WTC11 (cell line): Measurements from ENCODE around the gene SNAPC5. TPM values are rescaled to one million over a fixed set of nuclear protein-coding genes. Genes with fewer than 3 reads are reported as not detected.

Source experiments
- ATAC-seq: fragments of 200-7000 bp; cut with Tn5 transposase; 2 replicates; pipeline ENCODE4 v1.10.0; 2021; ENCODE audit warnings: mild to moderate bottlenecking, moderate library complexity
- CTCF ChIA-PET: fragments of 300-600 bp; sonication (Branson Sonifier 250); formaldehyde crosslinking; loops from one replicate; lab custom pipeline; 2021; ENCODE audit warnings: antibody characterized with exemption; lab: Charles Lee
- POLR2A ChIA-PET: fragments of 350-600 bp; sonication (Branson Sonifier 250); formaldehyde crosslinking; loops from one replicate; lab custom pipeline; 2021; ENCODE audit warnings: antibody characterized with exemption; lab: Charles Lee
- DNase-seq: peaks from one replicate; pipeline ENCODE4 v3.0.0; 2021; ENCODE audit warnings: low spot score
- H3K27ac Mint-ChIP-seq: 2 replicates; pipeline ENCODE4 v1.8.0; 2021; ENCODE audit warnings: mixed read lengths
- H3K27me3 Mint-ChIP-seq: 2 replicates; pipeline ENCODE4 v1.8.0; 2021; ENCODE audit warnings: low read depth, mild to moderate bottlenecking, moderate library complexity, mixed read lengths
- H3K36me3 Mint-ChIP-seq: 2 replicates; pipeline ENCODE4 v1.8.0; 2021; ENCODE audit warnings: mixed read lengths
- H3K4me1 Mint-ChIP-seq: 2 replicates; pipeline ENCODE4 v1.8.0; 2022; ENCODE audit warnings: mixed read lengths
- H3K4me3 Mint-ChIP-seq: 2 replicates; pipeline ENCODE4 v1.8.0; 2021; ENCODE audit warnings: mild to moderate bottlenecking, moderate library complexity, mixed read lengths
- H3K9me3 Mint-ChIP-seq: 2 replicates; pipeline ENCODE4 v1.8.0; 2021; ENCODE audit warnings: mixed read lengths
- CREB1 ChIP-seq: sonication (generic); formaldehyde crosslinking; IDR thresholded peaks from 2 replicates; pipeline ENCODE4 v1.8.0; 2023; ENCODE audit warnings: mild to moderate bottlenecking, missing genetic modification reagents
- CREM ChIP-seq: sonication (generic); formaldehyde crosslinking; IDR thresholded peaks from 2 replicates; pipeline ENCODE4 v1.8.1; 2022; ENCODE audit warnings: mild to moderate bottlenecking, missing genetic modification reagents, moderate library complexity
- EMX1 ChIP-seq: fragments of 250-450 bp; sonication (Bioruptor Pico); IDR thresholded peaks from 2 replicates; pipeline ENCODE4 v1.8.0; 2021; ENCODE audit warnings: mild to moderate bottlenecking
- HMGA2 ChIP-seq: fragments of 250-450 bp; sonication (Bioruptor Pico); IDR thresholded peaks from 2 replicates; pipeline ENCODE4 v1.4.0; 2021; ENCODE audit warnings: mild to moderate bottlenecking, moderate library complexity
- MYBL2 ChIP-seq: sonication (generic); formaldehyde crosslinking; IDR thresholded peaks from 2 replicates; pipeline ENCODE4 v1.8.1; 2023; ENCODE audit warnings: mild to moderate bottlenecking, moderate library complexity, missing genetic modification reagents
- NFYB ChIP-seq: sonication (generic); formaldehyde crosslinking; conservative IDR thresholded peaks from 2 replicates; pipeline ENCODE4 v1.8.0; 2022; ENCODE audit warnings: low read depth, missing genetic modification reagents
- NR3C1 ChIP-seq: sonication (generic); formaldehyde crosslinking; conservative IDR thresholded peaks from 2 replicates; pipeline ENCODE4 v1.8.1; 2023; ENCODE audit warnings: low read depth, mild to moderate bottlenecking, missing genetic modification reagents
- PRRX2 ChIP-seq: fragments of 250-450 bp; sonication (Bioruptor Pico); IDR thresholded peaks from 2 replicates; pipeline ENCODE4 v1.8.0; 2021; ENCODE audit warnings: mild to moderate bottlenecking
- SOX15 ChIP-seq: fragments of 250-450 bp; sonication (Bioruptor Pico); IDR thresholded peaks from 2 replicates; pipeline ENCODE4 v1.9.0; 2021; ENCODE audit warnings: mild to moderate bottlenecking
- SP1 ChIP-seq: sonication (generic); formaldehyde crosslinking; conservative IDR thresholded peaks from 2 replicates; pipeline ENCODE4 v1.8.1; 2022; ENCODE audit warnings: missing genetic modification reagents
- TEAD4 ChIP-seq: sonication (generic); formaldehyde crosslinking; IDR thresholded peaks from 2 replicates; pipeline ENCODE4 v1.8.0; 2022; ENCODE audit warnings: mild to moderate bottlenecking, missing genetic modification reagents
- TP53 ChIP-seq: sonication (generic); formaldehyde crosslinking; IDR thresholded peaks from 2 replicates; pipeline ENCODE4 v1.8.1; 2023; ENCODE audit warnings: mild to moderate bottlenecking, missing genetic modification reagents
- ZNF121 ChIP-seq: sonication (generic); formaldehyde crosslinking; IDR thresholded peaks from 2 replicates; pipeline ENCODE4 v1.8.0; 2023; ENCODE audit warnings: missing genetic modification reagents
- ZNF219 ChIP-seq: sonication (generic); formaldehyde crosslinking; IDR thresholded peaks from 2 replicates; pipeline ENCODE4 v1.8.0; 2023; ENCODE audit warnings: missing genetic modification reagents, mild to moderate bottlenecking, borderline replicate concordance
- ZNF263 ChIP-seq: sonication (generic); formaldehyde crosslinking; IDR thresholded peaks from 2 replicates; pipeline ENCODE4 v1.8.1; 2022; ENCODE audit warnings: low read depth, mild to moderate bottlenecking, moderate library complexity, missing genetic modification reagents
- ZNF423 ChIP-seq: fragments of 250-450 bp; sonication (Bioruptor Pico); IDR thresholded peaks from 2 replicates; pipeline ENCODE4 v2.1.2; 2022; ENCODE audit warnings: mild to moderate bottlenecking, moderate library complexity
- total RNA-seq: library from RNA; stranded (reverse); gene quantifications from 3 replicates; pipeline ENCODE4 v1.2.3, GENCODE V29; 2021
- TF ChIP-seq, protein P1 (sequence below): sonication (generic); formaldehyde crosslinking; IDR thresholded peaks from 2 replicates; pipeline ENCODE4 v1.8.0; 2022; ENCODE audit warnings: mild to moderate bottlenecking, missing genetic modification reagents
- TF ChIP-seq, protein P2 (sequence below): sonication (generic); formaldehyde crosslinking; IDR thresholded peaks from 2 replicates; pipeline ENCODE4 v1.8.1; 2022; ENCODE audit warnings: low read depth, mild to moderate bottlenecking, moderate library complexity, missing genetic modification reagents, borderline replicate concordance
- TF ChIP-seq, protein P3 (sequence below): sonication (generic); formaldehyde crosslinking; IDR thresholded peaks from 2 replicates; pipeline ENCODE4 v1.8.1; 2022; ENCODE audit warnings: missing genetic modification reagents, borderline replicate concordance
- TF ChIP-seq, protein P4 (sequence below): sonication (generic); formaldehyde crosslinking; IDR thresholded peaks from 2 replicates; pipeline ENCODE4 v1.8.1; 2022; ENCODE audit warnings: low read depth, missing genetic modification reagents, borderline replicate concordance
- TF ChIP-seq, protein P5 (sequence below): sonication (generic); formaldehyde crosslinking; IDR thresholded peaks from 2 replicates; pipeline ENCODE4 v1.8.1; 2023; ENCODE audit warnings: mild to moderate bottlenecking, missing genetic modification reagents
- TF ChIP-seq, protein P6 (sequence below): sonication (generic); formaldehyde crosslinking; IDR thresholded peaks from 2 replicates; pipeline ENCODE4 v1.8.1; 2022; ENCODE audit warnings: mild to moderate bottlenecking, missing genetic modification reagents, moderate library complexity, borderline replicate concordance

Gene SNAPC5
- total RNA-seq, 1 experiment from 2014 or later = 21.1 TPM

DNA sequence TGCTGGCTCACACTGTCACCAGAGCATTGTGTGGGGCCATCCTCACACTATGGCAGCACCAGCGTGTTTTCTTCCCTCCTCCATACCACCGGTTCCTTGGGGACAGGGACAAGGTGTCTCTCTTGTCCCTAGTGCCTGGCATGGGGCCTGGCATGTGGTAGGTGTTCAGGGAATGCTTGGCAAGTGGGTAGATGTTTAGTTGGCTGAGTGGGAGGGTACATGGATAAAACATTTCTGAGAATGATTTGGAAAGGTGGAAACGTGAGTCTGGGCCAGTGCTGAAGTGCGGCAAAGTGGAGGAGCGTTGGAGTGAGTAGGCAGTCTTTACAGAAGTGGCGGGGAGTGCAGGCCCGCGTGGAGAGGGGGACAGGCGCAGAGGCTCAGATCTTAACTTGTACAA lies 15.0 kb downstream of the SNAPC5 start:
- POLR2A ChIA-PET = no interaction called here
- Mint-ChIP-seq H3K4me3 (no peak overlapping the region), H3K27ac (peak overlapping the region; percentile 12), H3K27me3 (no peaks in the 10 kb centered on the region), H3K36me3 (peaks cover 46% of the 10 kb centered on the region), H3K9me3 (no peaks in the 10 kb centered on the region), H3K4me1 (peaks cover 5% of the 10 kb centered on the region)
- CTCF ChIA-PET = no interaction called here
- TF ChIP-seq, protein P1, sequence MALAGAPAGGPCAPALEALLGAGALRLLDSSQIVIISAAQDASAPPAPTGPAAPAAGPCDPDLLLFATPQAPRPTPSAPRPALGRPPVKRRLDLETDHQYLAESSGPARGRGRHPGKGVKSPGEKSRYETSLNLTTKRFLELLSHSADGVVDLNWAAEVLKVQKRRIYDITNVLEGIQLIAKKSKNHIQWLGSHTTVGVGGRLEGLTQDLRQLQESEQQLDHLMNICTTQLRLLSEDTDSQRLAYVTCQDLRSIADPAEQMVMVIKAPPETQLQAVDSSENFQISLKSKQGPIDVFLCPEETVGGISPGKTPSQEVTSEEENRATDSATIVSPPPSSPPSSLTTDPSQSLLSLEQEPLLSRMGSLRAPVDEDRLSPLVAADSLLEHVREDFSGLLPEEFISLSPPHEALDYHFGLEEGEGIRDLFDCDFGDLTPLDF (CRISPR knock-in tag) = no peak
- TF ChIP-seq, protein P2, sequence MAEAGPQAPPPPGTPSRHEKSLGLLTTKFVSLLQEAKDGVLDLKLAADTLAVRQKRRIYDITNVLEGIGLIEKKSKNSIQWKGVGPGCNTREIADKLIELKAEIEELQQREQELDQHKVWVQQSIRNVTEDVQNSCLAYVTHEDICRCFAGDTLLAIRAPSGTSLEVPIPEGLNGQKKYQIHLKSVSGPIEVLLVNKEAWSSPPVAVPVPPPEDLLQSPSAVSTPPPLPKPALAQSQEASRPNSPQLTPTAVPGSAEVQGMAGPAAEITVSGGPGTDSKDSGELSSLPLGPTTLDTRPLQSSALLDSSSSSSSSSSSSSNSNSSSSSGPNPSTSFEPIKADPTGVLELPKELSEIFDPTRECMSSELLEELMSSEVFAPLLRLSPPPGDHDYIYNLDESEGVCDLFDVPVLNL = no peak
- TF ChIP-seq NR3C1 (CRISPR knock-in tag) = no peak
- TF ChIP-seq SP1 (CRISPR knock-in tag) = no peak
- no peak for TF ChIP-seq ZNF263 (CRISPR knock-in tag)
- no peak for ATAC-seq
- no peak for DNase-seq

DNA sequence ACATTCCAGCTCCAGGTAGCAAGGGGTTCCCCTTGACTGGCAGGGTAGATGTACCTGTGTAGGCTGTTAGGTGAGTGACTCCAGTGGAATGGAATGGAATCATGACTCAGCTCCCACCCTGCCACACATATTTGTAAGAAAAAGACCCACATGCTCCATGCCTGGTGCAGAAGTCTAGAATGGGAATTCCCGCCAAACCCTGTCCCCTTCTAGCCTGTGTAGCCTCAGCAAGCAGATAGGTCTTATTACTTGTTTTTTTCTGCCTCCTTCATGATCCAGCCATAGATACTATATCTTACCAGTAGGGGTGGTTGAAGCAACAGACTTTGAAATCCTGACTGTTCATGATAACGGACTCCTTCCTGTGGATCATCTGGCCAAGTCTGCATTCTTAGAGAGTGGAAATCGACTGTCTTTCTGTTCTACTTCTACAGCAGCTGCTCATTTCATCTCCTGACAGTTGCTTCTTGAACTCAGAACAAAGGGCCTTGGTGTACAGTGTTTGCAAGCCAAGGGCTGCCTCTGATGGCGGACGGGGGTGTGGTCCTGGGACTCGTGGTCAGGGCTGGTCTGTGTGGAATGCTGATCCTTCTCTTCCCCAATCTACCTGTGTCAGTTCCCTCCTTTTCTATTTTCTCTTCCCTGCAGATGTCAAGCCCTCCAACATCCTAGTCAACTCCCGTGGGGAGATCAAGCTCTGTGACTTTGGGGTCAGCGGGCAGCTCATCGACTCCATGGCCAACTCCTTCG lies 16.3 kb downstream of the SNAPC5 start:
- TF ChIP-seq PRRX2 = no peak
- TF ChIP-seq TP53 (CRISPR knock-in tag) = no peak
- no peak for TF ChIP-seq ZNF423
- TF ChIP-seq, protein P3, sequence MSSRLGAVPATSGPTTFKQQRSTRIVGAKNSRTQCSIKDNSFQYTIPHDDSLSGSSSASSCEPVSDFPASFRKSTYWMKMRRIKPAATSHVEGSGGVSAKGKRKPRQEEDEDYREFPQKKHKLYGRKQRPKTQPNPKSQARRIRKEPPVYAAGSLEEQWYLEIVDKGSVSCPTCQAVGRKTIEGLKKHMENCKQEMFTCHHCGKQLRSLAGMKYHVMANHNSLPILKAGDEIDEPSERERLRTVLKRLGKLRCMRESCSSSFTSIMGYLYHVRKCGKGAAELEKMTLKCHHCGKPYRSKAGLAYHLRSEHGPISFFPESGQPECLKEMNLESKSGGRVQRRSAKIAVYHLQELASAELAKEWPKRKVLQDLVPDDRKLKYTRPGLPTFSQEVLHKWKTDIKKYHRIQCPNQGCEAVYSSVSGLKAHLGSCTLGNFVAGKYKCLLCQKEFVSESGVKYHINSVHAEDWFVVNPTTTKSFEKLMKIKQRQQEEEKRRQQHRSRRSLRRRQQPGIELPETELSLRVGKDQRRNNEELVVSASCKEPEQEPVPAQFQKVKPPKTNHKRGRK = no peak
- no peak for TF ChIP-seq CREM
- TF ChIP-seq, protein P4, sequence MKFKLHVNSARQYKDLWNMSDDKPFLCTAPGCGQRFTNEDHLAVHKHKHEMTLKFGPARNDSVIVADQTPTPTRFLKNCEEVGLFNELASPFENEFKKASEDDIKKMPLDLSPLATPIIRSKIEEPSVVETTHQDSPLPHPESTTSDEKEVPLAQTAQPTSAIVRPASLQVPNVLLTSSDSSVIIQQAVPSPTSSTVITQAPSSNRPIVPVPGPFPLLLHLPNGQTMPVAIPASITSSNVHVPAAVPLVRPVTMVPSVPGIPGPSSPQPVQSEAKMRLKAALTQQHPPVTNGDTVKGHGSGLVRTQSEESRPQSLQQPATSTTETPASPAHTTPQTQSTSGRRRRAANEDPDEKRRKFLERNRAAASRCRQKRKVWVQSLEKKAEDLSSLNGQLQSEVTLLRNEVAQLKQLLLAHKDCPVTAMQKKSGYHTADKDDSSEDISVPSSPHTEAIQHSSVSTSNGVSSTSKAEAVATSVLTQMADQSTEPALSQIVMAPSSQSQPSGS (CRISPR knock-in tag) = no peak
- TF ChIP-seq, all 79 proteins: peak for 0
- no peak for DNase-seq
- peak overlapping the region; percentile 29; the same call in 1 of the 2 replicates for H3K27ac Mint-ChIP-seq
- no peaks in the 10 kb centered on the region for H3K9me3 Mint-ChIP-seq
- H3K27me3 Mint-ChIP-seq = no peaks in the 10 kb centered on the region
- H3K4me3 Mint-ChIP-seq = no peak overlapping the region
- H3K4me1 Mint-ChIP-seq = peaks cover 16% of the 10 kb centered on the region
- POLR2A ChIA-PET = no interaction called here
- CTCF ChIA-PET = interaction anchor here (1.2 kb wide), 1 partner anchor 17 kb away, joined by 3 read pairs; no protein-coding TSS in a partner anchor
- peaks cover 38% of the 10 kb centered on the region for H3K36me3 Mint-ChIP-seq
- ATAC-seq = no peak

DNA sequence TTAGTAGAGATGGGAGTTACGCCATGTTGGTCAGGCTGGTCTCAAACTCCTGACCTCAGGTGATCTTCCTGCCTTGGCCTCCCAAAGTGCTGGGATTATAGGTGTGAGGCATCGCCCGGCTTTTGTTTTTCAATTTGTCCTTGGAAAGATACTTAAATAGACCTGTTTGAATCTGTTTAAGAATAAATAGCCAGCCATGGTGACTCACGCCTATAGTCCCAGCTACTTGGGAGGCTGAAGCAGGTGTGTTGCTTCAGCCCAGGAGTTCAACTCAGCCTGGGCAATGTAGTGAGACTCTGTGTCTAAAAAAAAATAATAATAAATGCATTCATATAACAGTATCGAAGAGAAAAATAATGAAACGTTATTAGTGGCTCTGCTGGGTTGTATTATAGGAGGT lies 17.3 kb downstream of the SNAPC5 start:
- TF ChIP-seq ZNF219 = no peak
- TF ChIP-seq CREM = no peak
- no peak for TF ChIP-seq TEAD4 (CRISPR knock-in tag)
- no peak for TF ChIP-seq NFYB (CRISPR knock-in tag)
- no peak for TF ChIP-seq EMX1 (CRISPR knock-in tag)
- no peak for TF ChIP-seq ZNF121 (CRISPR knock-in tag)
- no peak for TF ChIP-seq NR3C1 (CRISPR knock-in tag)
- no peak for TF ChIP-seq MYBL2 (CRISPR knock-in tag)
- TF ChIP-seq, protein P5, sequence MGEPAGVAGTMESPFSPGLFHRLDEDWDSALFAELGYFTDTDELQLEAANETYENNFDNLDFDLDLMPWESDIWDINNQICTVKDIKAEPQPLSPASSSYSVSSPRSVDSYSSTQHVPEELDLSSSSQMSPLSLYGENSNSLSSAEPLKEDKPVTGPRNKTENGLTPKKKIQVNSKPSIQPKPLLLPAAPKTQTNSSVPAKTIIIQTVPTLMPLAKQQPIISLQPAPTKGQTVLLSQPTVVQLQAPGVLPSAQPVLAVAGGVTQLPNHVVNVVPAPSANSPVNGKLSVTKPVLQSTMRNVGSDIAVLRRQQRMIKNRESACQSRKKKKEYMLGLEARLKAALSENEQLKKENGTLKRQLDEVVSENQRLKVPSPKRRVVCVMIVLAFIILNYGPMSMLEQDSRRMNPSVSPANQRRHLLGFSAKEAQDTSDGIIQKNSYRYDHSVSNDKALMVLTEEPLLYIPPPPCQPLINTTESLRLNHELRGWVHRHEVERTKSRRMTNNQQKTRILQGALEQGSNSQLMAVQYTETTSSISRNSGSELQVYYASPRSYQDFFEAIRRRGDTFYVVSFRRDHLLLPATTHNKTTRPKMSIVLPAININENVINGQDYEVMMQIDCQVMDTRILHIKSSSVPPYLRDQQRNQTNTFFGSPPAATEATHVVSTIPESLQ (CRISPR knock-in tag) = no peak
- no peak for TF ChIP-seq SOX15 (CRISPR knock-in tag)
- no peak for TF ChIP-seq CREB1 (CRISPR knock-in tag)
- no peak for TF ChIP-seq HMGA2 (CRISPR knock-in tag)
- TF ChIP-seq, protein P6, sequence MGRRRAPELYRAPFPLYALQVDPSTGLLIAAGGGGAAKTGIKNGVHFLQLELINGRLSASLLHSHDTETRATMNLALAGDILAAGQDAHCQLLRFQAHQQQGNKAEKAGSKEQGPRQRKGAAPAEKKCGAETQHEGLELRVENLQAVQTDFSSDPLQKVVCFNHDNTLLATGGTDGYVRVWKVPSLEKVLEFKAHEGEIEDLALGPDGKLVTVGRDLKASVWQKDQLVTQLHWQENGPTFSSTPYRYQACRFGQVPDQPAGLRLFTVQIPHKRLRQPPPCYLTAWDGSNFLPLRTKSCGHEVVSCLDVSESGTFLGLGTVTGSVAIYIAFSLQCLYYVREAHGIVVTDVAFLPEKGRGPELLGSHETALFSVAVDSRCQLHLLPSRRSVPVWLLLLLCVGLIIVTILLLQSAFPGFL (CRISPR knock-in tag) = no peak
- no peak for TF ChIP-seq SP1 (CRISPR knock-in tag)
- no peak overlapping the region for H3K4me3 Mint-ChIP-seq
- CTCF ChIA-PET = interaction anchor here (1.2 kb wide), 1 partner anchor 18 kb away, joined by 3 read pairs; no protein-coding TSS in a partner anchor
- H3K9me3 Mint-ChIP-seq = no peaks in the 10 kb centered on the region
- no peak for ATAC-seq
- peaks cover 26% of the 10 kb centered on the region for H3K4me1 Mint-ChIP-seq
- H3K36me3 Mint-ChIP-seq = peaks cover 38% of the 10 kb centered on the region
- no peak overlapping the region for H3K27ac Mint-ChIP-seq
- H3K27me3 Mint-ChIP-seq = no peaks in the 10 kb centered on the region
- POLR2A ChIA-PET = no interaction called here
- no peak for DNase-seq
